Activated CD4-positive, alpha-beta T cell treated with anti-CD3 and anti-CD28 coated beads for 4 hours (primary cell): ENCODE data around the gene CACNA1C.

Experiments
- DNase-seq, 2 donors: peaks; one replicate each; pipeline ENCODE4 v3.0.0-alpha.2; 2020

Gene CACNA1C

DNA sequence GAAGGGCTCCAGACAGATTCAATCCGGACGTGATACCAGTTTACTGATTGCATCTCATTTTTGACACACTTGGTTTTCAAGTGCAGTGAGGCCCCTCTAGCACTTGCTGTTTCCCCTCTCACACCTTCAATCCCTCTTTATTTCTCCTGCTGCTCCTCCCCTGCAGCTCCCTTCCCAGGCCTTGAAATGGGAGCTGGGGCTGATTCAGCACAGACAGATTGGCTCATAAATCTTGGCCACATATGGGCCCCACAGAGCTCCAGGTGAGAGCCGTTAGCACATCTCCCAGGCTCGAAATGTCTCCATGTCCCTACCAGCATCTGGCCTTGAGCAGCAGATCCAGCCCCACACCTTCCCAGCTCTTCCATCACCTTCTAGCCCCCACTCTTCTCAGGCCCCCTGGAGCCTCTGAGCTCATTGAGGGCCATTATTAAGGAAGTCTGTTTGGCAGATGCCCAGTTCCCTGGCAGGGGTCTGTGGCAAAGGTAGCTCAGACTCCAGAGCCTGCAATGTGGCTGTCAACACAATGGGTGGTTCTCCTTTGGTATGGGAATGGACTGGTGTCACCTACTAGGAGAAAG lies 521.7 kb downstream of the CACNA1C start:
- DNase-seq: no peak

GRCh38 chr12:2575245-2575644 lies 522.5 kb downstream of the CACNA1C start:
- no peak for DNase-seq

DNA sequence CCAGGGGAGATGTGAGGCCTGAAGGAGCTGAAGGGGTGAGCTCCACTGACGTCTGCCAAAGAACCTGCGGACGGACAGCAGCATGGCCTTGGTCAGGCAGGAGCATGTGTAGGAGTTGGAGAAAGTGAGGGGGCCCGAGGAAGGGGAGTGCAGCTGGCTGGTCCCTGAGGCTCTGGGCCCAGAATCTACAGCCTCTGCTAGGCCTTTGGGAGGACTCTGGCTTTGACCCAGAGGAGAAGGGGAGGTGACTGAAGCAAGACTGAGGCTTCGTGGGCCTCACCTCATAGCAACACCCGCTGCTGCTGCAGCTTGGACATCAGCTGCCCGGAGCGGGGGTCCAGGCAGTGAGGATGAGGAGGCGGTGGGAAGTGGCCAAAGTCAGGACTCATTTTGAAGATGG lies 525.4 kb downstream of the CACNA1C start:
- DNase-seq: no peak

GRCh38 chr12:2578772-2579171 lies 526.0 kb downstream of the CACNA1C start:
- DNase-seq: no peak

GRCh38 chr12:2580821-2581220 lies 528.0 kb downstream of the CACNA1C start:
- no peak for DNase-seq

DNA sequence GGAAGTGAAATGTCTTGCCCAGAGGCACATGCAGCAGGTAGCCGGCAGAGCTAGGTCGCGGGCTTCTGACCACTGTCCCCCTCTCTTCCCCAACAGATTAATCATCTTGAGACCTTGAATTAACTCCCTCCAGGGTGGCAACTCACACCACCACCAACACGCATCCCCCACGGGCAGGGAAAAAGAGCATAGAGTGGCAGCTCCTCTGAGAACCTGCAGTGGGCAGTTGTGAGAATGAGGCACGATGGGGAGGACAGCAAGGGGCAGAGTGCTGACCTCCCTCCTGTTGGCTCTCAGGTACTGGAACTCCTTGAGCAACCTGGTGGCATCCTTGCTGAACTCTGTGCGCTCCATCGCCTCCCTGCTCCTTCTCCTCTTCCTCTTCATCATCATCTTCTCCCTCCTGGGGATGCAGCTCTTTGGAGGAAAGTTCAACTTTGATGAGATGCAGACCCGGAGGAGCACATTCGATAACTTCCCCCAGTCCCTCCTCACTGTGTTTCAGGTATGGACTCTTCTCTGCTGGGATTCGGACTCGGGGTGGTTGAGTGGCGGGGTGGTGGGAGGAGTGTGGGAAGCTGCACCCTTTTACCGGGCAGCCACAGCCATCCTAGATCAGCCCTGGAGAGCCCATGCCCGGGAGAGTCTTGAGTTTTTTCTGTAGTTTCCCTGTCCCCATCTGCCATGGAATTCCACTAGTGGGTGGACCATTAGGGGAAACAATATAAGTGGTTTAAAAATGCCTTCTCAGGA lies 528.7 kb downstream of the CACNA1C start:
- DNase-seq: no peak

GRCh38 chr12:2582631-2583030 lies 529.8 kb downstream of the CACNA1C start:
- no peak for DNase-seq

GRCh38 chr12:2583091-2583497 lies 530.3 kb downstream of the CACNA1C start:
- DNase-seq: peak in 1 of 2 donors; percentile 8

DNA sequence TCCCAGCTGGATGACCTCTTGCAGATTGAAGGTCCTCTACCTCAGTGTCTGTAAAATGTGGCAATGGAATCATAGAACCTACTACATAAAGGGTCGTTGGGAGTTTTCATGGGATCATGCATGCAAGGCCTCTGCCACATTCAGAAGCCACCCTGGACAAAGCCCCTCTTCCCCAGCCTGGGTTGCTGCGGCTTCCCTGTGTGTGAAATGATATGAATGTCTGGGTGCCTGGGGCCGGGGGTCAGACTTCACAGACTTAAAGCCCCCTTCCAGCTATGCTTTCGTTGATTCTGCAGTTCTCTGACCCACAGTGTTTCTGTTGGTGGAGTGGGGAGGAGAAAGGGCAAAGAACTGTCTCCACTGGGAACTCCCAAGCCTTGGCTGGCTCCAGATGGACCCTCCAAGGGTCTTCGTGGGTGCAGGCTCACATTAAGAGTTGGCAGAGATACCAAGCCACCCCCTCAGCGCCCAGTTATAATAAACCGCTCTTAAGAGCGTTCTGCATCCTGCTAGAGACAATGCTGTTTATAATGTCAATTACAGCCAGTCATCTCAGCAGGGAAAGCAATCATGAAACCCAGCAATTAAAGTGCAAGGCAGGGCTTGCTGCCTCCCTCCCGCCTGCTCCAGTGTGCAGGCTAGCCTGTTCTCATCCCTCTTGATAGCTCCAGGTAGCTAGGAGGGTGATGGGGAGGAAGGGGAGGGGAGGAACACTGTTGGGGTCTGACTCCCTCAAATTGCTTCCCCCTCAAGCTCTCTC lies 531.0 kb downstream of the CACNA1C start:
- DNase-seq: no peak

DNA sequence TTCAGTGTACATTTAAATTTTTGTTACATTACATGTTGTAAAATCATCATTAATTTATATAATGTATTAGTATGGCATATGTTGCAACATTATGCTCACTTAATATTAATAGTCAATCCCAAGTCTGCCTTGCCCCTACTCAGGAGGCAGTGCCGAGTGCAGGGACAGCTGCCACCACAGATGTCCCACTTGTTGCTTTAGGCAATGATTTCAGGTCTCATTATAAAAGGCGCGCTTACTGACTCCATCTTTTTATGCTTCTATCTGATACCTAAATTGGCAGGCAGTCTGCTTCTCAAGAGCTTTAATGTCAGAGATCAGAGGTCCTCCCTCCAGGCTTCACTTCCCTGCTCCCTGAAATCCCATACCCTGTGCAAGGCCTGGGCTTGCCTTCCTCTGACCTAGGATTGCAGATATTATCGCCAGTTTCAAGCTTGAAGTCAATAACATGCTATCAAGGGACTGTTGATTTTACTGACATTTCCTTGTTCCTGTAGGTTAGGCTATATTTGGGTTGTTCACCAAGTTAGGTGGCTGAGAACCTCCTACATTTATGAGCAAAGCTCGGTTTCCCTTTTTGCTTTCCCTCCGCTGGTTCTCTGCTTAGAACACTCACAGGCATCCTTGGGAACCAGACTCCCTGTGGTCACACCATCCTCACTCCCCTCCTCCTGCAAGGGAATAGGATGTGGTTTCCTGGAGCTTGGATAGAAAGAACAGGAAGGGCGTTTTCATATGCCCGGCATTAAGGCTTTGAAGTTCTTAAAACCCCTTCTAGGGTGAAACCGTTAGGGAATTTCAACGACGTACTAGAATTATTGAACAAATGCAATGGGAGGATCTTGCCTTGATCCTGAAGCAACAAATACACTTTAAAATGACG lies 533.6 kb downstream of the CACNA1C start:
- DNase-seq: no peak

DNA sequence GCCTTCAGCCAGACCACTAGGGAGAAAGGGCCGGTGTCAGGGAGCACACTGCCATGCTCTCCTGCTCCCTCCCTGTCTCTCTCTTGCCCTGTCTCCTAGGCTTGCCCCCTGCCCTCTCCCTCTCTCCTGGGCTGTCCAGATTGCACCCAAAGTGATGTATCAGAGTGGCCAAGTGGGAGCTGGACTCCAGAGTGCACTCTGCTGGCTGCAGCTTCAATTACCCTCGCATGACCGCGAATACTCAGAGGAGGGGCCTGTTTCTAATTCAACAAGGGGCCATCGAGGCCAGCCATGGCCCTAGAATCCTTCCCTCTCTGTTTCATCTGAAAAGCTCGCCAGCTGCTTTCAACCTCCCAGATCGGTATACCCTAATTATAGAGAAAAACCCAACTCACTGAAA lies 535.6 kb downstream of the CACNA1C start:
- DNase-seq: no peak

DNA sequence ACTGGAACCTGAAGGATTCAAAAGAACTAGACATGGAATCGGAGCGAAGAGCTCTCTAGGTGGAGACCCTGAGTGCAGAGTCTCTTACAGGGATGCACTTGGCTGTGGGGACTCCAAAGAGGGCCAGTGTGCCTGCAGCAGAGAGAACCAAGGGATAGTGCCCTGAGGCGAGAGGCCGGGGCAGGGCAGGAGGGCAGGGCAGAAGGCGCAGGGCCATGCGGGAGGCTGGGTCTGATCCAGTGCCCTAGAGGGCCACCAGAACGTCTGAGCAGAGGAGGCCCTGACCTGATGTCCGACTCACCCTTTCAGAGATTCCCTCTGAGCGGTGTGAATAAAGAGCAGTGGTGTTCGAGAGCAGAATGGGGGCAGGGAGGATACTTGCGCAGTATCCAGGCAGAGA lies 536.6 kb downstream of the CACNA1C start:
- DNase-seq: no peak

- DNase-seq: no peak
These were observed 540.3 kb downstream of the CACNA1C start for GRCh38 chr12:2593045-2593444.

DNA sequence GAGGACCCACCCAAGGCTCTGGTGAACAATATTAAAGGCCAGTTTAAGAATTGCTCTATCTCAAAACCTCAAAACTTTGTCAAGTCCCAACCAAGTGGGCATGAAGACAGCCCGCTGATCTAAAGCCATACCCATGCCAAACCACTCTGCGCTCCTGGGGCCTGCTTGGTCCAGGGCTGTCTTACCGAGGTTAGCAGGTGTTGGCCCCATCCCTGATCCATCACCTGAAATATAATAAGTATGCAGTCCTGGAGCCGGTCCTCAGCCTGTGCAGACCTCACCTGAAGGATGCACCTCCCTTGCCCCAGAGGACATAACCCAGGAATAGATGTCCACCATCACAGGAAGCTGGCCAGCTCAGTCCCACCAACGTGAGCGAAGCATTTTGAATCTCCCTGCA lies 543.7 kb downstream of the CACNA1C start:
- no peak for DNase-seq

DNA sequence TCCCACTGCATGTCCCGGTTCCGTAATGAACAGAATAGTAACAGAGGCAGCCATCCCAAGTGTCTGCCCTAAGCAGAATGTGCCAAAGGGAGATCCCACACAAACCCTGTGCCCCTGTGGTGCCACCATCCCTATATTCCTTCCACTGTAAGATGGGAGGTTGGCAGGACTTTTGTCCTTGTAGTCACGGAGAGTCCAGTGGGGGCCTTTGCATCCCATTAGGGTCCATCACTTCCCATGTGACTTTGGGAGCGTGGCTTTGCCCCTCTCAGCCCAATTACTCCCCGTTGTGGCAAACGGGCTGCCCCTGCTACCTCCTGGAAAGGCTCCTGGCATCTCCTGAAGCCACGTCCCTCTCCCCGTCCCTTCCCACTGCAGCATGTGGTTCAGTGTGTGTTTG lies 552.5 kb downstream of the CACNA1C start:
- DNase-seq: no peak

- DNase-seq: no peak
These were observed 553.6 kb downstream of the CACNA1C start for GRCh38 chr12:2606186-2606910.

DNA sequence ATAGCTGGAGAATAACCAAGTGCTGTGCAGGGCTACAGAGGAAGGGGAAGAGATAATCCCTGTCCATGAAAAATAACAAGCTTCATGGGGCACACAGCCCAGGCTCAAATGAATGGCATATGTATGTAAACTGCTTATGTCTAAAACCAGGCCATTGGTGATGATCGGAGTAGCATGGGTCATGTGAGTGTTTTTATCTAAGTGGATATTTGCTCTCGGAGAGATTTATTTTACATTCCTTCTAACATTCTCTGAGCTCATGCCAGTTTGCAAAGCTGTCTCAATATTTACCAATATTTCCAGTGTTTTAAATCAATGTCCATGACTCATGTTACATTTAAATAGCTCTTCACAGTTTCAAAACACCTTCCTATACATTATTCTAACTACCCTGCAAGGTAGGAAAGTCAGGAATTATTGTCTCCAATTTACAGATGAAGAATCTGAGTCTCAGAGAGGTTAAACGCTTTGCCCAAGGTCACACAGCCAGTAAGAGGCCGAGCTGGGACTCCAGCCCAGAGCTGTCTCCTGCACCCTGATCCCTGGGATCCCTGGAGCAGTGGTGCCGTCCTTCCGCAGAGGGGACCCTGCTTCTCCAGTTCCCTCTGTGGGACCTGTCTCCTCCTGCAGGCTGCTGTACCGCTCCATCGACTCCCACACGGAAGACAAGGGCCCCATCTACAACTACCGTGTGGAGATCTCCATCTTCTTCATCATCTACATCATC lies 555.3 kb downstream of the CACNA1C start:
- no peak for DNase-seq

DNA sequence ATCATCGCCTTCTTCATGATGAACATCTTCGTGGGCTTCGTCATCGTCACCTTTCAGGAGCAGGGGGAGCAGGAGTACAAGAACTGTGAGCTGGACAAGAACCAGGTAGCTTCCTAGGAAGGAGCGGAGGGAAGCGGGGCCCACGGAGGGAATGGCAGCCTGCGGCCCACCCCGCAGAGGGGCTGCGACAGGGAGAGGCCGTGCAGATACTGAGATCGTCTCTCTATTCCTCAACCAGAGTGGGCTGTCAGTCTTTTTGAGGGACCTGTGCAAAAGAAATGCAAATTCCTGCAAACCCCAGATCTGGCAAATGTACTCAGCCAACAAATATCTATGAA lies 555.8 kb downstream of the CACNA1C start:
- DNase-seq: no peak

GRCh38 chr12:2609020-2609419 lies 556.2 kb downstream of the CACNA1C start:
- DNase-seq: no peak

DNA sequence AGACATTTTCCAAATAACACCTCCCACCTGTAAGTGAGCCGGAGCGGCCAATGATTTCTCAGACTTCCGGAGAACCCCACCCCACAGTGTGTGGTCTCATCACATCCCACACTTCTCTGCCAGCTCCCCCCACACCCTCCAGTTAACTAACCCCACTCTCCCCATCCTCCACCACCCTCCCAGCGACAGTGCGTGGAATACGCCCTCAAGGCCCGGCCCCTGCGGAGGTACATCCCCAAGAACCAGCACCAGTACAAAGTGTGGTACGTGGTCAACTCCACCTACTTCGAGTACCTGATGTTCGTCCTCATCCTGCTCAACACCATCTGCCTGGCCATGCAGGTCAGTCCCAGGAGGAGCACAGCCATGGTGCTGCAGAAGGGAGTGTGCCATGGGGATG lies 557.6 kb downstream of the CACNA1C start:
- DNase-seq: no peak

- no peak for DNase-seq
These were observed 560.7 kb downstream of the CACNA1C start for GRCh38 chr12:2613326-2614073.
